ENCODE measurements around the gene NOXA1.
A peak's percentile ranks its signal among the peaks of the same experiment; 100 is the strongest.
"Not testable (repeated sequence)": the region's sequence is repeated elsewhere in the genome, so short reads cannot be mapped to it uniquely, and the experiment has no call there.

Gene NOXA1

GRCh38 chr9:137441289-137441934, 18.2 kb downstream of the NOXA1 start, which contains the start of gene ENTPD8:
TSS of gene ENTPD8 (minus strand) at chr9:137441357. CDS start at chr9:137438285, 3,072 bp downstream.
- no peak for DNase-seq

GRCh38 chr9:137441935-137442321, 18.7 kb downstream of the NOXA1 start:
- no peak for DNase-seq

- no peak for DNase-seq
Observed at GRCh38 chr9:137444106-137444790, 21.1 kb downstream of the NOXA1 start.

GRCh38 chr9:137445275-137445807, 22.1 kb downstream of the NOXA1 start:
- DNase-seq, result peak; percentile 72

- no peak for DNase-seq
Observed at GRCh38 chr9:137445930-137446431, 22.8 kb downstream of the NOXA1 start.

- peak; percentile 64 for DNase-seq
Observed at GRCh38 chr9:137446851-137447471, 23.8 kb downstream of the NOXA1 start.

- DNase-seq, result no peak
Observed at GRCh38 chr9:137447722-137448601, 24.8 kb downstream of the NOXA1 start.

GRCh38 chr9:137448602-137448962, 25.4 kb downstream of the NOXA1 start:
- no peak for DNase-seq

GRCh38 chr9:137449081-137449844, 26.1 kb downstream of the NOXA1 start:
- no peak for DNase-seq

- DNase-seq, result no peak
Observed at GRCh38 chr9:137449931-137450538, 26.8 kb downstream of the NOXA1 start.

- not testable (repeated sequence) for DNase-seq
Observed at GRCh38 chr9:137450539-137451222, 27.5 kb downstream of the NOXA1 start.

GRCh38 chr9:137451264-137452005, 28.2 kb downstream of the NOXA1 start:
- DNase-seq, result not testable (repeated sequence)

GRCh38 chr9:137452006-137452760, 29.0 kb downstream of the NOXA1 start:
- DNase-seq, result no peak

GRCh38 chr9:137452761-137453642, 29.8 kb downstream of the NOXA1 start:
- no peak for DNase-seq

- DNase-seq, result peak; percentile 75
Observed at GRCh38 chr9:137453643-137454081, 30.5 kb downstream of the NOXA1 start.

GRCh38 chr9:137454145-137454596, 31.0 kb downstream of the NOXA1 start:
- peak; percentile 24 for DNase-seq

- no peak for DNase-seq
Observed at GRCh38 chr9:137454597-137455358, 31.6 kb downstream of the NOXA1 start.
